ENCODE measurements around the gene GBP6.
"Not testable (repeated sequence)": the region's sequence is repeated elsewhere in the genome, so short reads cannot be mapped to it uniquely, and the experiment has no call there.

Gene GBP6

GRCh38 chr1:89369331-89369730 lies 5.5 kb downstream of the GBP6 start:
- no peak for FAIRE-seq

GRCh38 chr1:89373810-89374209 lies 10.0 kb downstream of the GBP6 start:
- FAIRE-seq = not testable (repeated sequence)

- no peak for FAIRE-seq
These were observed 14.1 kb downstream of the GBP6 start for GRCh38 chr1:89378001-89378400.

- no peak for FAIRE-seq
These were observed 17.8 kb downstream of the GBP6 start for GRCh38 chr1:89381618-89382017.

- no peak for FAIRE-seq
These were observed 18.6 kb downstream of the GBP6 start for GRCh38 chr1:89382479-89382878.

- no peak for FAIRE-seq
These were observed 19.3 kb downstream of the GBP6 start for GRCh38 chr1:89383185-89383584.

GRCh38 chr1:89390707-89391106 lies 26.8 kb downstream of the GBP6 start:
- no peak for FAIRE-seq

- no peak for FAIRE-seq
These were observed 27.8 kb downstream of the GBP6 start for GRCh38 chr1:89391686-89392085.

- no peak for FAIRE-seq
These were observed 31.0 kb downstream of the GBP6 start for GRCh38 chr1:89394851-89395250.

GRCh38 chr1:89396902-89397301 lies 33.0 kb downstream of the GBP6 start:
- FAIRE-seq = no peak

- FAIRE-seq = no peak
These were observed 41.5 kb downstream of the GBP6 start for GRCh38 chr1:89405275-89405929.

GRCh38 chr1:89407360-89407759 lies 43.5 kb downstream of the GBP6 start:
- FAIRE-seq = no peak

GRCh38 chr1:89407768-89408167 lies 43.9 kb downstream of the GBP6 start:
- FAIRE-seq = not testable (repeated sequence)

- FAIRE-seq = no peak
These were observed 61.2 kb downstream of the GBP6 start for GRCh38 chr1:89425056-89425455.

GRCh38 chr1:89429062-89429461 lies 65.2 kb downstream of the GBP6 start:
- no peak for FAIRE-seq

GRCh38 chr1:89429681-89430080 lies 65.8 kb downstream of the GBP6 start:
- not testable (repeated sequence) for FAIRE-seq

- no peak for FAIRE-seq
These were observed 69.6 kb downstream of the GBP6 start for GRCh38 chr1:89433421-89433820.

- not testable (repeated sequence) for FAIRE-seq
These were observed 70.4 kb downstream of the GBP6 start for GRCh38 chr1:89434058-89434780.
